Upper lobe of left lung (tissue), 6 donors: ENCODE measurements around the gene CST7. TPM values are rescaled to one million over a fixed set of nuclear protein-coding genes. Genes with fewer than 3 reads are reported as not detected.

ENCODE experiments used
- ATAC-seq, 2 donors: fragments of 200-7000 bp; cut with Tn5 transposase; one replicate each; pipeline ENCODE4 v1.9.1; 2022; ENCODE audit warnings: mild to moderate bottlenecking in 2 of 2, moderate library complexity in 2 of 2; ENCODE audit not compliant: low FRiP score in 2 of 2
- DNase-seq, 2 donors: peaks; one replicate each; pipeline ENCODE4 v3.0.0-alpha.2; 2019 to 2020
- H3K27ac ChIP-seq, 4 donors: fragments of 200-600 bp; sonication (generic); one replicate each; pipeline ENCODE4 v1.5.1; 2016 to 2019
- H3K27me3 ChIP-seq, 4 donors: fragments of 200-600 bp; sonication (generic); one replicate each; pipeline ENCODE4 v1.5.1; 2017 to 2019
- H3K36me3 ChIP-seq, 4 donors: fragments of 200-600 bp; sonication (generic); one replicate each; pipeline ENCODE4 v1.5.1; 2016 to 2019
- H3K4me1 ChIP-seq, 4 donors: fragments of 200-600 bp; sonication (generic); one replicate each; pipeline ENCODE4 v1.5.1; 2018 to 2019
- H3K4me3 ChIP-seq, 4 donors: fragments of 200-600 bp; sonication (generic); one replicate each; pipeline ENCODE4 v1.5.1; 2017 to 2019; ENCODE audit warnings: mild to moderate bottlenecking in 2 of 4, moderate library complexity in 1 of 4
- H3K9me3 ChIP-seq, 4 donors: fragments of 200-600 bp; sonication (generic); one replicate each; pipeline ENCODE4 v1.5.1; 2018 to 2019
- CTCF ChIP-seq, 6 experiments: fragments of 450-650 bp in 4 of 6; fragments of 200-600 bp in 2 of 6; sonication (generic) in 2 of 6; IDR thresholded peaks; one replicate each; pipeline ENCODE4 v1.5.1; 2016 to 2019; ENCODE audit warnings: antibody characterized with exemption in 6 of 6
- EP300 ChIP-seq, 4 donors: sonication (generic); formaldehyde crosslinking; IDR thresholded peaks; one replicate each; pipeline ENCODE4 v1.5.1; 2017; ENCODE audit warnings: antibody characterized with exemption in 4 of 4, control low read depth in 2 of 4
- POLR2A ChIP-seq, 4 donors: fragments of 450-650 bp; IDR thresholded peaks; one replicate each; pipeline ENCODE4 v1.5.1; 2016 to 2017; ENCODE audit warnings: antibody characterized with exemption in 4 of 4, mild to moderate bottlenecking in 2 of 4
- POLR2AphosphoS5 ChIP-seq, 2 donors: sonication (generic); formaldehyde crosslinking; IDR thresholded peaks; one replicate each; pipeline ENCODE4 v1.5.1; 2017; ENCODE audit warnings: antibody characterized with exemption in 2 of 2
- WGBS, 2 donors: methylation state at CpG; one replicate each; pipeline ENCODE4 v1.1.5; 2017 to 2018; 5-methylcytosine and 5-hydroxymethylcytosine counted together
- total RNA-seq, 6 donors: library from RNA; depleted of rRNA in 4 of 6; stranded (reverse); fragments of >200 nt in 4 of 6; gene quantifications; one replicate each; pipeline versions ENCODE4 v1.1.0 to v1.2.1, GENCODE V29; 2016 to 2021
- donor health status: DM: no; HTN: no; CAD: no; lungs with moderate emphysema.
- donor health status: DM: no; HTN: yes; CAD: no; lungs with severe emphysema.

CST7 gene
- total RNA-seq, 6 donors from 2014 or later: 13.7 to 28.3 (median 15.4) TPM; not detected in 1

GRCh38 chr20:24991897-24992486 lies 42.9 kb downstream of the CST7 start:
- 0 to 1% methylated on average over 30 to 36 of the region's 36 CpGs for WGBS, 2 donors
- TF ChIP-seq EP300 (IDR thresholded peaks at IDR 0.05) (no peak), CTCF (IDR thresholded peaks at IDR 0.05) (no peak), POLR2A (IDR thresholded peaks at IDR 0.05) (no peak)

GRCh38 chr20:24992487-24993205 lies 43.6 kb downstream of the CST7 start, which contains the start of gene APMAP:
APMAP (minus strand) TSS chr20:24992751; CDS start chr20:24992688, 63 bp downstream.
- Histone ChIP-seq H3K9me3 (no peaks in the 10 kb centered on the region), H3K27me3 (no peaks in the 10 kb centered on the region), H3K4me1 (peaks cover 30 to 44% (median 33%) of the 10 kb centered on the region in 4 donors), H3K4me3 (peak within 1 kb of the TSS; percentile 65 to 89 (median 78)), H3K36me3 (no peaks in the 10 kb centered on the region), H3K27ac (peak within 1 kb of the TSS; percentile 93 to 95 (median 94))
- ATAC-seq (peak; percentile 99), DNase-seq (peak; percentile 96 to 98)
- TF ChIP-seq POLR2AphosphoS5 (IDR thresholded peaks at IDR 0.05) (peak; percentile 96 to 98), POLR2A (IDR thresholded peaks at IDR 0.05) (peak; percentile 51 to 99 (median 95)), EP300 (IDR thresholded peaks at IDR 0.05) (peak in 1 of 4 donors; percentile 74), CTCF (IDR thresholded peaks at IDR 0.05) (peak in 2 of 6 experiments; percentile 22 to 42)
- 0 to 1% methylated on average over 4 to 36 of the region's 69 CpGs for WGBS, 2 donors

More at GRCh38 chr20:24991897-24992486, 42.9 kb downstream of the CST7 start:
- Histone ChIP-seq H3K4me1 (peaks cover 30 to 46% (median 34%) of the 10 kb centered on the region in 4 donors), H3K4me3 (peak overlapping the region; percentile 65 to 89 (median 78)), H3K27ac (peak overlapping the region; percentile 93 to 95 (median 94)), H3K36me3 (no peaks in the 10 kb centered on the region), H3K27me3 (no peaks in the 10 kb centered on the region), H3K9me3 (no peaks in the 10 kb centered on the region)
- DNase-seq: peak in 1 of 2 donors; percentile 31
- ATAC-seq: peak; percentile 38 to 44

GRCh38 chr20:24993337-24994185 lies 44.5 kb downstream of the CST7 start:
- H3K27ac ChIP-seq: peak overlapping the region; percentile 93 to 95 (median 94)
- no peaks in the 10 kb centered on the region for H3K9me3 ChIP-seq
- peak in 1 of 2 donors; percentile 37 for ATAC-seq
- TF ChIP-seq POLR2A (IDR thresholded peaks at IDR 0.05) (no peak), CTCF (IDR thresholded peaks at IDR 0.05) (peak in 4 of 6 experiments; percentile 27 to 35 (median 34))
- peaks cover 25 to 37% (median 33%) of the 10 kb centered on the region in 4 donors for H3K4me1 ChIP-seq
- no peaks in the 10 kb centered on the region for H3K36me3 ChIP-seq
- H3K27me3 ChIP-seq: no peaks in the 10 kb centered on the region
- WGBS, 2 donors: 29 to 42% methylated on average over 9 of the region's 9 CpGs
- peak overlapping the region in 3 of 4 donors; percentile 65 to 89 (median 77) for H3K4me3 ChIP-seq
- peak in 1 of 2 donors; percentile 16 for DNase-seq

GRCh38 chr20:24994186-24994465 lies 45.1 kb downstream of the CST7 start:
- Histone ChIP-seq H3K4me3 (no peak overlapping the region), H3K36me3 (no peaks in the 10 kb centered on the region), H3K4me1 (peaks cover 25 to 37% (median 33%) of the 10 kb centered on the region in 4 donors), H3K9me3 (no peaks in the 10 kb centered on the region), H3K27ac (peak overlapping the region in 1 of 4 donors; percentile 95), H3K27me3 (no peaks in the 10 kb centered on the region)
- WGBS, 2 donors: 79 to 89% methylated on average over 1 of the region's 1 CpG
- no peak for TF ChIP-seq POLR2AphosphoS5 (IDR thresholded peaks at IDR 0.05)
- no peak for TF ChIP-seq EP300 (IDR thresholded peaks at IDR 0.05)
- no peak for TF ChIP-seq CTCF (IDR thresholded peaks at IDR 0.05)
- TF ChIP-seq POLR2A (IDR thresholded peaks at IDR 0.05): no peak
- ATAC-seq (no peak), DNase-seq (no peak)
